OCI-LY1 (cell line): ENCODE measurements around the gene DCHS1.

Source experiments
- H2AFZ ChIP-seq: fragments of 200-600 bp; sonication (generic), shearing (Covaris generic); 2 replicates; pipeline ENCODE4 v1.6.0; 2014; ENCODE audit warnings: antibody characterized with exemption, mild to moderate bottlenecking, low read length
- H3F3A ChIP-seq: fragments of 200-600 bp; sonication (generic), shearing (Covaris generic); 2 replicates; pipeline ENCODE4 v1.6.0; 2014; ENCODE audit warnings: mild to moderate bottlenecking, antibody characterized with exemption, low read length, moderate library complexity; ENCODE audit not compliant: insufficient read depth
- H3K27ac ChIP-seq: fragments of 200-600 bp; sonication (generic); 2 replicates; pipeline ENCODE4 v1.5.1; 2014; ENCODE audit warnings: low read length, mixed run types, mild to moderate bottlenecking, low read depth; ENCODE audit not compliant: poor library complexity, severe bottlenecking
- H3K27me3 ChIP-seq: fragments of 200-600 bp; sonication (generic); 2 replicates; pipeline ENCODE4 v1.6.0; 2014; ENCODE audit warnings: antibody characterized with exemption, mild to moderate bottlenecking, low read length, moderate library complexity; ENCODE audit not compliant: insufficient read depth
- H3K36me3 ChIP-seq: fragments of 200-600 bp; sonication (generic); 2 replicates; pipeline ENCODE4 v1.6.1; 2014; ENCODE audit warnings: mild to moderate bottlenecking, antibody characterized with exemption, low read length, moderate library complexity, mixed read lengths; ENCODE audit not compliant: insufficient read depth
- H3K4me1 ChIP-seq: fragments of 200-600 bp; sonication (generic); 2 replicates; pipeline ENCODE4 v1.5.1; 2014; ENCODE audit warnings: mild to moderate bottlenecking, low read length, moderate library complexity; ENCODE audit not compliant: insufficient read depth, severe bottlenecking
- H3K4me2 ChIP-seq: fragments of 200-600 bp; sonication (generic), shearing (Covaris generic); 2 replicates; pipeline ENCODE4 v1.6.1; 2014; ENCODE audit warnings: low read length
- H3K4me3 ChIP-seq: fragments of 200-600 bp; sonication (generic); 2 replicates; pipeline ENCODE4 v1.5.1; 2014; ENCODE audit warnings: low read length, low read depth, mild to moderate bottlenecking, mixed read lengths; ENCODE audit not compliant: poor library complexity, severe bottlenecking
- H3K79me2 ChIP-seq: fragments of 200-600 bp; shearing (Covaris generic); 2 replicates; pipeline ENCODE4 v1.6.1; 2016; ENCODE audit warnings: mixed run types, low read length, mixed read lengths; ENCODE audit not compliant: insufficient read depth
- H3K9ac ChIP-seq: fragments of 200-600 bp; sonication (generic), shearing (Covaris generic); 2 replicates; pipeline ENCODE4 v1.6.1; 2014; ENCODE audit warnings: mild to moderate bottlenecking, low read length, mixed read lengths
- H3K9me2 ChIP-seq: fragments of 200-600 bp; sonication (generic), shearing (Covaris generic); 2 replicates; pipeline ENCODE4 v1.6.1; 2014; ENCODE audit warnings: low read depth, mild to moderate bottlenecking, low read length, mixed read lengths
- H3K9me3 ChIP-seq: fragments of 200-600 bp; shearing (Covaris generic); 2 replicates; pipeline ENCODE4 v1.6.1; 2014; ENCODE audit warnings: low read length, mixed read lengths
- H4K20me1 ChIP-seq: fragments of 200-600 bp; sonication (generic), shearing (Covaris generic); 2 replicates; pipeline ENCODE4 v1.6.0; 2016; ENCODE audit warnings: mild to moderate bottlenecking, low read length; ENCODE audit not compliant: insufficient read depth
- CTCF ChIP-seq: fragments of 200-600 bp; sonication (generic), shearing (Covaris generic); IDR thresholded peaks from 2 replicates; pipeline ENCODE4 v1.5.1; 2017; ENCODE audit warnings: mild to moderate bottlenecking, antibody characterized with exemption, low read length, moderate library complexity, mixed read lengths
- EZH2 ChIP-seq: fragments of 200-600 bp; sonication (generic), shearing (Covaris generic); IDR thresholded peaks from 2 replicates; pipeline ENCODE4 v1.8.0; 2017; ENCODE audit warnings: borderline replicate concordance, mixed run types, mild to moderate bottlenecking, antibody characterized with exemption, low read length, moderate library complexity, mixed read lengths

The DCHS1 gene

GRCh38 chr11:6653656-6654055 lies 2.0 kb downstream of the DCHS1 start:
- Histone ChIP-seq H3K4me1 (no peaks in the 10 kb centered on the region), H3K9me3 (no peaks in the 10 kb centered on the region), H4K20me1 (no peaks in the 10 kb centered on the region), H3K27ac (no peak overlapping the region), H3K4me3 (no peak overlapping the region), H3K79me2 (no peaks in the 10 kb centered on the region), H3K9ac (no peak overlapping the region), H3K27me3 (peaks cover 25% of the 10 kb centered on the region), H2AFZ (no peak overlapping the region), H3K4me2 (no peak overlapping the region), H3K36me3 (no peaks in the 10 kb centered on the region), H3F3A (no peaks in the 10 kb centered on the region), H3K9me2 (no peaks in the 10 kb centered on the region)
- no peak for TF ChIP-seq CTCF
- TF ChIP-seq EZH2, result no peak

- H3K27me3 ChIP-seq, result peaks cover 21% of the 10 kb centered on the region
- H3K4me2 ChIP-seq, result no peak overlapping the region
These were observed 2.5 kb downstream of the DCHS1 start for GRCh38 chr11:6653097-6653496.

GRCh38 chr11:6652182-6652581 lies 3.4 kb downstream of the DCHS1 start:
- H3K4me3 ChIP-seq, result no peak overlapping the region
- TF ChIP-seq EZH2, result no peak
- no peak for TF ChIP-seq CTCF
- H3K4me2 ChIP-seq, result no peak overlapping the region
- H3K36me3 ChIP-seq, result no peaks in the 10 kb centered on the region
- no peaks in the 10 kb centered on the region for H3K9me2 ChIP-seq
- no peaks in the 10 kb centered on the region for H4K20me1 ChIP-seq
- H3K79me2 ChIP-seq, result no peaks in the 10 kb centered on the region
- peaks cover 1% of the 10 kb centered on the region for H3K4me1 ChIP-seq
- H3K27me3 ChIP-seq, result peaks cover 21% of the 10 kb centered on the region
- H3K27ac ChIP-seq, result no peak overlapping the region
- no peak overlapping the region for H3K9ac ChIP-seq
- H2AFZ ChIP-seq, result no peak overlapping the region
- H3F3A ChIP-seq, result no peaks in the 10 kb centered on the region
- H3K9me3 ChIP-seq, result no peaks in the 10 kb centered on the region

More at GRCh38 chr11:6653097-6653496, 2.5 kb downstream of the DCHS1 start:
- H3F3A ChIP-seq, result no peaks in the 10 kb centered on the region
- no peak overlapping the region for H3K27ac ChIP-seq
- TF ChIP-seq EZH2 (no peak), CTCF (no peak)
- H3K9ac ChIP-seq, result no peak overlapping the region
- no peaks in the 10 kb centered on the region for H3K36me3 ChIP-seq
- no peaks in the 10 kb centered on the region for H3K4me1 ChIP-seq
- no peaks in the 10 kb centered on the region for H3K9me3 ChIP-seq
- H4K20me1 ChIP-seq, result no peaks in the 10 kb centered on the region
- H3K9me2 ChIP-seq, result no peaks in the 10 kb centered on the region
- H3K79me2 ChIP-seq, result no peaks in the 10 kb centered on the region
- H2AFZ ChIP-seq, result no peak overlapping the region
- H3K4me3 ChIP-seq, result no peak overlapping the region
